HepG2 (cell line): ENCODE data around the gene MAN1C1.

Experiments
- NFYB ChIP-seq: sonication (generic); formaldehyde crosslinking; IDR thresholded peaks from 2 replicates; pipeline ENCODE4 v1.4.0; 2020; ENCODE audit warnings: missing genetic modification reagents
- POLR2G ChIP-seq: fragments of 200-400 bp; formaldehyde crosslinking; IDR thresholded peaks from 2 replicates; pipeline ENCODE4 v1.6.1; 2018; ENCODE audit warnings: mild to moderate bottlenecking, low read depth, low read length, moderate library complexity
- TEAD3 ChIP-seq: optimal IDR thresholded peaks from 2 replicates; pipeline ENCODE3; 2016; ENCODE audit warnings: borderline replicate concordance
- ZNF10 ChIP-seq: sonication (generic); formaldehyde crosslinking; IDR thresholded peaks from 2 replicates; pipeline ENCODE4 v1.4.0; 2020; ENCODE audit warnings: mild to moderate bottlenecking, low read depth, missing genetic modification reagents, borderline replicate concordance
- ZNF431 ChIP-seq: sonication (generic); formaldehyde crosslinking; IDR thresholded peaks from 2 replicates; pipeline ENCODE4 v1.9.0; 2022; ENCODE audit warnings: missing genetic modification reagents, low read depth, mild to moderate bottlenecking, borderline replicate concordance
- ZNF660 ChIP-seq: sonication (generic); formaldehyde crosslinking; IDR thresholded peaks from 2 replicates; pipeline ENCODE4 v1.5.1; 2020; ENCODE audit warnings: mild to moderate bottlenecking, low read depth, missing genetic modification reagents, borderline replicate concordance
- ZNF678 ChIP-seq: sonication (generic); formaldehyde crosslinking; IDR thresholded peaks from 2 replicates; pipeline ENCODE4 v1.4.0; 2020; ENCODE audit warnings: mild to moderate bottlenecking, missing genetic modification reagents
- TF ChIP-seq, protein P1 (sequence below): sonication (generic); formaldehyde crosslinking; IDR thresholded peaks from 2 replicates; pipeline ENCODE4 v1.5.0; 2020; ENCODE audit warnings: mild to moderate bottlenecking, missing genetic modification reagents, moderate library complexity
- TF ChIP-seq, protein P2 (sequence below): sonication (generic); formaldehyde crosslinking; IDR thresholded peaks from 2 replicates; pipeline ENCODE4 v1.4.0; 2020; ENCODE audit warnings: missing genetic modification reagents

DNA sequence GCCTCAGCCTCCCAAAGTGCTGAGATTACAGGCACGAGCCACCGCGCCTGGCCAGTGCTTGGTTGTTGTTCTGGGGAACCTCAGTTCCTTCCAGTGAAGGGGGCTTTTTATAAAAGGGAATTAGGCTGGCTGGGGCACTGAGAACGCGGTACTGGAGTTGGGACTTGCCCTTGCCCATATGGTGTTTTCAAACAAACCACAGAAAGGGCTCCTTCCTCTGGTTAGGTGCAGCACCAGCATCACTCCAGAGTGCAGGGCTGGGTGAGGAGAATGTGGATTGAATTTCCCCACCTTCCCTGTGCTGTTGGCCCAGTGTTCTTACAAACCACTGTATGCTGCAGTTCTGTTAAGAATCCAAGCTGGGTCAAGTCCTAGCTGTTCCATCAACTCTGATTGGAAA lies 5.3 kb downstream of the MAN1C1 start:
- no peak for TF ChIP-seq ZNF10 (CRISPR knock-in tag)
- TF ChIP-seq, protein P1, sequence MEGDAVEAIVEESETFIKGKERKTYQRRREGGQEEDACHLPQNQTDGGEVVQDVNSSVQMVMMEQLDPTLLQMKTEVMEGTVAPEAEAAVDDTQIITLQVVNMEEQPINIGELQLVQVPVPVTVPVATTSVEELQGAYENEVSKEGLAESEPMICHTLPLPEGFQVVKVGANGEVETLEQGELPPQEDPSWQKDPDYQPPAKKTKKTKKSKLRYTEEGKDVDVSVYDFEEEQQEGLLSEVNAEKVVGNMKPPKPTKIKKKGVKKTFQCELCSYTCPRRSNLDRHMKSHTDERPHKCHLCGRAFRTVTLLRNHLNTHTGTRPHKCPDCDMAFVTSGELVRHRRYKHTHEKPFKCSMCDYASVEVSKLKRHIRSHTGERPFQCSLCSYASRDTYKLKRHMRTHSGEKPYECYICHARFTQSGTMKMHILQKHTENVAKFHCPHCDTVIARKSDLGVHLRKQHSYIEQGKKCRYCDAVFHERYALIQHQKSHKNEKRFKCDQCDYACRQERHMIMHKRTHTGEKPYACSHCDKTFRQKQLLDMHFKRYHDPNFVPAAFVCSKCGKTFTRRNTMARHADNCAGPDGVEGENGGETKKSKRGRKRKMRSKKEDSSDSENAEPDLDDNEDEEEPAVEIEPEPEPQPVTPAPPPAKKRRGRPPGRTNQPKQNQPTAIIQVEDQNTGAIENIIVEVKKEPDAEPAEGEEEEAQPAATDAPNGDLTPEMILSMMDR (CRISPR knock-in tag) = no peak
- no peak for TF ChIP-seq POLR2G
- no peak for TF ChIP-seq TEAD3 (CRISPR knock-in tag)
- no peak for TF ChIP-seq ZNF660 (CRISPR knock-in tag)
- TF ChIP-seq ZNF431 (CRISPR knock-in tag) = no peak
- no peak for TF ChIP-seq ZNF678 (CRISPR knock-in tag)
- TF ChIP-seq NFYB (CRISPR knock-in tag) = no peak
- TF ChIP-seq, protein P2, sequence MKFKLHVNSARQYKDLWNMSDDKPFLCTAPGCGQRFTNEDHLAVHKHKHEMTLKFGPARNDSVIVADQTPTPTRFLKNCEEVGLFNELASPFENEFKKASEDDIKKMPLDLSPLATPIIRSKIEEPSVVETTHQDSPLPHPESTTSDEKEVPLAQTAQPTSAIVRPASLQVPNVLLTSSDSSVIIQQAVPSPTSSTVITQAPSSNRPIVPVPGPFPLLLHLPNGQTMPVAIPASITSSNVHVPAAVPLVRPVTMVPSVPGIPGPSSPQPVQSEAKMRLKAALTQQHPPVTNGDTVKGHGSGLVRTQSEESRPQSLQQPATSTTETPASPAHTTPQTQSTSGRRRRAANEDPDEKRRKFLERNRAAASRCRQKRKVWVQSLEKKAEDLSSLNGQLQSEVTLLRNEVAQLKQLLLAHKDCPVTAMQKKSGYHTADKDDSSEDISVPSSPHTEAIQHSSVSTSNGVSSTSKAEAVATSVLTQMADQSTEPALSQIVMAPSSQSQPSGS (CRISPR knock-in tag) = no peak
